K562 (cell line): ENCODE data around the gene FN1. TPM values are rescaled to one million over a fixed set of nuclear protein-coding genes. Genes with fewer than 3 reads are reported as not detected.

Experiments
- ATAC-seq: fragments of 200-7000 bp; cut with Tn5 transposase; 3 replicates; pipeline ENCODE4 v1.9.1; 2020; ENCODE audit warnings: moderate library complexity
- BruUV-seq: library from RNA; stranded (reverse); fragments of 400-500 nt; replicated peaks from 2 replicates; lab custom pipeline; 2021; lab: Mats Ljungman, UMichigan
- CTCF ChIA-PET: fragments of 300-600 bp; formaldehyde crosslinking; extraction: SDS; loops from one replicate; lab custom pipeline; 2021; ENCODE audit warnings: low intra/inter-chr PET ratio; lab: Yijun Ruan, JAX
- POLR2A ChIA-PET: fragments of 300-600, 350-650 bp; sonication (Branson Sonifier 250); formaldehyde crosslinking; extraction: SDS; loops from one replicate; lab custom pipeline; 2021; ENCODE audit warnings: antibody characterized with exemption, inconsistent platforms; lab: Yijun Ruan, JAX
- DNase-seq, 4 experiments: peaks; one replicate each; pipeline versions ENCODE4 v3.0.0 to v3.0.0-alpha.2; 2011 to 2018; ENCODE audit warnings: low spot score in 3 of 4, mixed read lengths in 3 of 4; ENCODE audit errors: extremely low read depth in 1 of 4
- FAIRE-seq: peaks from 2 replicates; lab custom pipeline; 2011; peaks lifted over from hg19 to GRCh38; lab: Jason Lieb, UNC
- H2AFZ ChIP-seq: 2 replicates; pipeline ENCODE4 v1.6.0; 2011; ENCODE audit warnings: low read depth, low read length, control low read depth, inconsistent platforms
- H3K27ac ChIP-seq: fragments of 200-600 bp; 3 replicates; pipeline ENCODE4 v1.8.0; 2011; ENCODE audit warnings: low read depth, mild to moderate bottlenecking, control low read depth, inconsistent platforms, low read length, moderate library complexity, mixed read lengths; ENCODE audit errors: extremely low read depth
- H3K27me3 ChIP-seq, 2 experiments: fragments of 300-600 bp in 1 of 2; 2 replicates in 1 of 2; 3 replicates in 1 of 2; pipeline versions ENCODE4 v1.6.0 to v1.8.0; 2011; ENCODE audit warnings: inconsistent platforms in 2 of 2, low read length in 2 of 2, mild to moderate bottlenecking in 1 of 2, mixed read lengths in 1 of 2, moderate library complexity in 1 of 2; ENCODE audit not compliant: control insufficient read depth in 2 of 2, insufficient read depth in 2 of 2
- H3K36me3 ChIP-seq: fragments of 300-600 bp; 3 replicates; pipeline ENCODE4 v1.8.0; 2011; ENCODE audit warnings: mild to moderate bottlenecking, low read length, inconsistent platforms; ENCODE audit not compliant: control insufficient read depth, insufficient read depth
- H3K4me1 ChIP-seq, 2 experiments: fragments of 200-600 bp in 1 of 2; replicated peaks in 1 of 2; 2 replicates in 1 of 2; 3 replicates in 1 of 2; pipeline versions ENCODE4 v1.5.1 to v1.8.0; 2011; ENCODE audit warnings: inconsistent platforms in 2 of 2, low read length in 2 of 2, mild to moderate bottlenecking in 1 of 2, mixed read lengths in 1 of 2, moderate library complexity in 1 of 2; ENCODE audit not compliant: control insufficient read depth in 2 of 2, insufficient read depth in 2 of 2
- H3K4me2 ChIP-seq: 2 replicates; pipeline ENCODE4 v1.6.1; 2011; ENCODE audit warnings: low read length, control low read depth, inconsistent platforms, mixed read lengths; ENCODE audit not compliant: insufficient read depth
- H3K4me3 ChIP-seq: fragments of 200-600 bp; sonication (generic), shearing (Covaris generic); 2 replicates; pipeline ENCODE4 v1.5.1; 2016; ENCODE audit warnings: control low read depth, inconsistent platforms
- H3K79me2 ChIP-seq: fragments of 200-600 bp; 3 replicates; pipeline ENCODE4 v1.8.0; 2011; ENCODE audit warnings: low read length, inconsistent platforms; ENCODE audit not compliant: control insufficient read depth, insufficient read depth
- H3K9ac ChIP-seq, 2 experiments: 2 replicates each; pipeline versions ENCODE4 v1.6.0 to v1.6.1; 2011; ENCODE audit warnings: low read depth in 2 of 2, low read length in 2 of 2, control low read depth in 1 of 2, inconsistent platforms in 1 of 2, mild to moderate bottlenecking in 1 of 2, mixed read lengths in 1 of 2; ENCODE audit not compliant: insufficient read depth in 1 of 2
- H3K9me1 ChIP-seq: one replicate; pipeline ENCODE4 v1.6.0; 2011; ENCODE audit warnings: inconsistent platforms, mild to moderate bottlenecking, low read length, moderate library complexity; ENCODE audit not compliant: control insufficient read depth, insufficient read depth
- H3K9me3 ChIP-seq: replicated peaks from 2 replicates; pipeline ENCODE4 v1.5.1; 2011; ENCODE audit warnings: low read depth, low read length, inconsistent platforms; ENCODE audit not compliant: control insufficient read depth, insufficient read depth
- H4K20me1 ChIP-seq: replicated peaks from 2 replicates; pipeline ENCODE4 v1.6.1; 2011; ENCODE audit warnings: low read length, inconsistent platforms, mixed read lengths; ENCODE audit not compliant: control insufficient read depth, insufficient read depth
- FOXJ2 ChIP-seq: fragments of 200-800 bp; sonication (Bioruptor generic); IDR thresholded peaks from 2 replicates; pipeline ENCODE4 v1.6.1; 2016; ENCODE audit warnings: missing genetic modification characterization, missing compliant biosample characterization
- HNRNPL ChIP-seq: fragments of 200-400 bp; formaldehyde crosslinking; IDR thresholded peaks from 2 replicates; pipeline ENCODE4 v1.6.1; 2017; ENCODE audit warnings: low read depth, mild to moderate bottlenecking, low read length
- MTA3 ChIP-seq: fragments of 450-650 bp; formaldehyde crosslinking; IDR thresholded peaks from 2 replicates; pipeline ENCODE4 v1.6.1; 2017; ENCODE audit warnings: mild to moderate bottlenecking, borderline replicate concordance
- NFE2L1 ChIP-seq: fragments of 450-650 bp; IDR thresholded peaks from 2 replicates; pipeline ENCODE4 v1.6.1; 2016; ENCODE audit warnings: missing genetic modification characterization, low read depth, mild to moderate bottlenecking, missing compliant biosample characterization, moderate library complexity, borderline replicate concordance
- POLR2A ChIP-seq: fragments of 450-650 bp; conservative IDR thresholded peaks from 2 replicates; pipeline ENCODE4 v1.6.1; 2016
- RB1 ChIP-seq: fragments of 450-650 bp; IDR thresholded peaks from 2 replicates; pipeline ENCODE4 v1.6.1; 2017; ENCODE audit warnings: low read depth, mild to moderate bottlenecking
- TAF1 ChIP-seq: IDR thresholded peaks from 2 replicates; pipeline ENCODE4 v1.6.1; 2011; ENCODE audit warnings: mild to moderate bottlenecking, low read length, moderate library complexity; ENCODE audit not compliant: insufficient read depth, control insufficient read depth, severe bottlenecking; ENCODE audit errors: extremely low read depth
- ZNF143 ChIP-seq: sonication (generic); formaldehyde crosslinking; IDR thresholded peaks from 2 replicates; pipeline ENCODE4 v1.9.0; 2022; ENCODE audit warnings: mild to moderate bottlenecking, missing genetic modification reagents
- ZNF212 ChIP-seq: fragments of 450-650 bp; formaldehyde crosslinking; IDR thresholded peaks from 2 replicates; pipeline ENCODE4 v1.4.0; 2020; ENCODE audit warnings: mild to moderate bottlenecking
- ZNF217 ChIP-seq: sonication (generic); formaldehyde crosslinking; IDR thresholded peaks from 2 replicates; pipeline ENCODE4 v1.8.0; 2022; ENCODE audit warnings: mild to moderate bottlenecking, missing genetic modification reagents
- ZNF347 ChIP-seq: fragments of 450-650 bp; formaldehyde crosslinking; IDR thresholded peaks from 2 replicates; pipeline ENCODE4 v1.4.0; 2020; ENCODE audit warnings: low read depth, mild to moderate bottlenecking, moderate library complexity
- WGBS: fragments of 100-300 bp; shearing (Covaris generic); methylation state at CpG from one replicate; pipeline ENCODE4 v1.1.6; 2016; ENCODE audit warnings: low coverage, mixed read lengths; ENCODE audit not compliant: insufficient coverage; ENCODE audit errors: missing lambda C conversion rate; 5-methylcytosine and 5-hydroxymethylcytosine counted together
- in situ Hi-C: fragments of 300-500 bp; cut with MboI; formaldehyde crosslinking; loops from 4 replicates; pipeline ENCODE4 v1.15.0; 2018; ENCODE audit warnings: inconsistent platforms, mixed read lengths
- intact Hi-C: fragments of 100-400 bp; cut with micrococcal nuclease; formaldehyde crosslinking; loops from 2 replicates; pipeline ENCODE4 v1.14.2; 2022
- polyA plus RNA-seq, 8 experiments: library from polyadenylated mRNA; depleted of rRNA in 4 of 8; stranded (reverse) in 5 of 8; unstranded in 3 of 8; fragments of >200 nt; fragmentation: Nextera tagmentation in 2 of 8; fragmentation: Illumina TruSeq in 1 of 8; extraction: Ambion mirVana in 2 of 8; extraction: Trizol in 1 of 8; gene quantifications; 2 replicates each; pipeline versions ENCODE4 v1.2.1 to v1.2.3, GENCODE V29; 2011 to 2014; ENCODE audit warnings: inconsistent platforms in 1 of 8, missing spikeins in 1 of 8
- total RNA-seq, 7 experiments: library from RNA; depleted of rRNA in 6 of 7; stranded (reverse); fragments of >200 nt in 6 of 7; fragmentation: Illumina TruSeq in 2 of 7; extraction: Trizol in 2 of 7; gene quantifications; 2 replicates each; pipeline versions ENCODE4 v1.2.1 to v1.2.3, GENCODE V29; 2011 to 2021; ENCODE audit warnings: low replicate concordance in 1 of 7
- TF ChIP-seq, protein P1 (sequence below): conservative IDR thresholded peaks from 2 replicates; pipeline ENCODE4 v1.6.1; 2011; ENCODE audit warnings: low read depth, mild to moderate bottlenecking, low read length; ENCODE audit not compliant: control insufficient read depth
- TF ChIP-seq, protein P2 (sequence below): sonication (generic); formaldehyde crosslinking; IDR thresholded peaks from 2 replicates; pipeline ENCODE4 v1.9.0; 2022; ENCODE audit warnings: mild to moderate bottlenecking, missing genetic modification reagents
- TF ChIP-seq, protein P3 (sequence below): fragments of 200-400 bp; formaldehyde crosslinking; IDR thresholded peaks from 2 replicates; pipeline ENCODE4 v1.6.1; 2017; ENCODE audit warnings: mild to moderate bottlenecking, low read depth, low read length, moderate library complexity

Gene FN1
- total and polyA plus RNA-seq, 9 of the 15 experiments (the other 6 are each of a cell fraction or from before 2014, with no cell fraction given) = 7.4 to 19.1 (median 11.2) TPM

DNA sequence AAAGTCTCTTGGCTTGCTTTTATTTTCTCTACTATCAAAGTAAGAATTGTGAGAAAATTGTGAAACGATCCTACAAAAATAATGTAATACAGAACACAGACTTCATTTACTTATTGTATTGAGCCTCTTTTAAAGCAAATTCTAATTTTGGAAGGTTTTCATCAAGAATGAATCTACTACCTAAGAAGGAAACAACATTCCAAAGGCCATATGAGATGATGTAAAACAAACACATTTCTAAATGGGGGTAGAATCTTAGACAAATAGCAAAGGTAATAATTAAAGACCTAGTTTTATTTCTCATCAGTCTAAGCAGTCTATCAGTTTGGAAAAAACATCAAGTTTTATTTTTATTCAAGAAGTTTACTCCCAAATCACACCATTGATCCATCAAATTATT lies 20.6 kb downstream of the FN1 start:
- BruUV-seq = no TSS peak
- no peak overlapping the region for H3K9ac ChIP-seq
- DNase-seq (no peak), ATAC-seq (no peak), FAIRE-seq (no peak)
- H2AFZ ChIP-seq = no peak overlapping the region
- ChIA-PET POLR2A (no interaction called here), CTCF (no interaction called here)
- H4K20me1 ChIP-seq = no peaks in the 10 kb centered on the region
- 0% methylated on average over 1 of the region's 1 CpG for WGBS
- intact Hi-C loops (no loop called here), in situ Hi-C loops (no loop called here)
- peaks cover 4 to 8% of the 10 kb centered on the region in 2 experiments; a peak in 1 of 5 replicates for H3K4me1 ChIP-seq
- no peaks in the 10 kb centered on the region for H3K36me3 ChIP-seq
- no peak overlapping the region for H3K4me2 ChIP-seq
- H3K79me2 ChIP-seq = no peaks in the 10 kb centered on the region
- H3K9me3 ChIP-seq = no peaks in the 10 kb centered on the region
- no peak overlapping the region for H3K27ac ChIP-seq
- no peaks in the 10 kb centered on the region for H3K9me1 ChIP-seq
- TF ChIP-seq NFE2L1 (tag) (no peak), POLR2A (no peak), RB1 (no peak), MTA3 (no peak), HNRNPL (no peak)
- H3K4me3 ChIP-seq = no peak overlapping the region
- no peaks in the 10 kb centered on the region for H3K27me3 ChIP-seq

DNA sequence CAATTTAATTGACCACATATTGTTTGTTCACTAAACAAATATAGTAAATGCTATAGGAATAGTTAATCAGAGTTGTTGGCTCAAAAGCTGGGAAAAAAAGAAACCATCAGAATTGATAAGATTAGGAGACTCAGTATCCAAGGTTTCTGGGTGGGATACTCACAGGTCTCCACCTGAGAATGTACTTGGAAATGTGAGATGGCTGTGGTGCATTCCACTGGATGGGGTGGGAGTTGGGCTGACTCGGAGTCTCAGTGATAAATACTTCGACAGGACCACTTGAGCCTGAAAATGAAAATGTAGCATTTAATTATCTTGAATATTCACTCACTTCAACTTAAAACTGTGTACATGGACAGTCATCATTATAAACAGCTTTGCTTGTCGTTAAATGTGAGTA lies 21.2 kb downstream of the FN1 start:
- no peak overlapping the region for H3K27ac ChIP-seq
- CTCF ChIA-PET = no interaction called here
- TF ChIP-seq ZNF143 (CRISPR knock-in tag) (no peak), ZNF212 (CRISPR knock-in tag) (no peak), ZNF347 (CRISPR knock-in tag) (no peak), FOXJ2 (tag) (no peak), TAF1 (no peak), ZNF217 (CRISPR knock-in tag) (no peak)
- TF ChIP-seq, protein P1, sequence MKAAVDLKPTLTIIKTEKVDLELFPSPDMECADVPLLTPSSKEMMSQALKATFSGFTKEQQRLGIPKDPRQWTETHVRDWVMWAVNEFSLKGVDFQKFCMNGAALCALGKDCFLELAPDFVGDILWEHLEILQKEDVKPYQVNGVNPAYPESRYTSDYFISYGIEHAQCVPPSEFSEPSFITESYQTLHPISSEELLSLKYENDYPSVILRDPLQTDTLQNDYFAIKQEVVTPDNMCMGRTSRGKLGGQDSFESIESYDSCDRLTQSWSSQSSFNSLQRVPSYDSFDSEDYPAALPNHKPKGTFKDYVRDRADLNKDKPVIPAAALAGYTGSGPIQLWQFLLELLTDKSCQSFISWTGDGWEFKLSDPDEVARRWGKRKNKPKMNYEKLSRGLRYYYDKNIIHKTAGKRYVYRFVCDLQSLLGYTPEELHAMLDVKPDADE = no peak
- TF ChIP-seq, protein P2, sequence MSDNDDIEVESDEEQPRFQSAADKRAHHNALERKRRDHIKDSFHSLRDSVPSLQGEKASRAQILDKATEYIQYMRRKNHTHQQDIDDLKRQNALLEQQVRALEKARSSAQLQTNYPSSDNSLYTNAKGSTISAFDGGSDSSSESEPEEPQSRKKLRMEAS = no peak
- TF ChIP-seq, protein P3, sequence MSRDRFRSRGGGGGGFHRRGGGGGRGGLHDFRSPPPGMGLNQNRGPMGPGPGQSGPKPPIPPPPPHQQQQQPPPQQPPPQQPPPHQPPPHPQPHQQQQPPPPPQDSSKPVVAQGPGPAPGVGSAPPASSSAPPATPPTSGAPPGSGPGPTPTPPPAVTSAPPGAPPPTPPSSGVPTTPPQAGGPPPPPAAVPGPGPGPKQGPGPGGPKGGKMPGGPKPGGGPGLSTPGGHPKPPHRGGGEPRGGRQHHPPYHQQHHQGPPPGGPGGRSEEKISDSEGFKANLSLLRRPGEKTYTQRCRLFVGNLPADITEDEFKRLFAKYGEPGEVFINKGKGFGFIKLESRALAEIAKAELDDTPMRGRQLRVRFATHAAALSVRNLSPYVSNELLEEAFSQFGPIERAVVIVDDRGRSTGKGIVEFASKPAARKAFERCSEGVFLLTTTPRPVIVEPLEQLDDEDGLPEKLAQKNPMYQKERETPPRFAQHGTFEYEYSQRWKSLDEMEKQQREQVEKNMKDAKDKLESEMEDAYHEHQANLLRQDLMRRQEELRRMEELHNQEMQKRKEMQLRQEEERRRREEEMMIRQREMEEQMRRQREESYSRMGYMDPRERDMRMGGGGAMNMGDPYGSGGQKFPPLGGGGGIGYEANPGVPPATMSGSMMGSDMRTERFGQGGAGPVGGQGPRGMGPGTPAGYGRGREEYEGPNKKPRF = no peak

More for the DNA sequence above, 21.2 kb downstream of the FN1 start:
- Histone ChIP-seq H3K9me1 (no peaks in the 10 kb centered on the region), H3K79me2 (no peaks in the 10 kb centered on the region), H3K4me1 (peaks cover 0 to 3% of the 10 kb centered on the region in 2 experiments; a peak in 1 of 5 replicates), H4K20me1 (no peaks in the 10 kb centered on the region), H3K9me3 (no peaks in the 10 kb centered on the region), H3K36me3 (no peaks in the 10 kb centered on the region), H3K9ac (no peak overlapping the region), H3K27me3 (no peaks in the 10 kb centered on the region), H3K4me3 (no peak overlapping the region), H3K4me2 (no peak overlapping the region), H2AFZ (no peak overlapping the region)
- intact Hi-C loops (no loop called here), in situ Hi-C loops (no loop called here)
- POLR2A ChIA-PET = no interaction called here
- 62% methylated on average over 3 of the region's 3 CpGs for WGBS
- ATAC-seq = no peak
- no peak for FAIRE-seq
- DNase-seq = no peak
- no TSS peak for BruUV-seq
